MM.1S (cell line): ENCODE results near the gene SPAG17.

Source experiments
- EZH2 ChIP-seq: fragments of 300-600 bp; sonication (generic); optimal IDR thresholded peaks from 2 replicates; pipeline ENCODE3; 2017; ENCODE audit warnings: low read depth, mild to moderate bottlenecking, antibody characterized with exemption, low read length, mixed read lengths
- EZH2phosphoT487 ChIP-seq: fragments of 300-600 bp; sonication (generic); IDR thresholded peaks from 2 replicates; pipeline ENCODE4 v1.6.1; 2018; ENCODE audit warnings: antibody characterized with exemption, low read length

DNA sequence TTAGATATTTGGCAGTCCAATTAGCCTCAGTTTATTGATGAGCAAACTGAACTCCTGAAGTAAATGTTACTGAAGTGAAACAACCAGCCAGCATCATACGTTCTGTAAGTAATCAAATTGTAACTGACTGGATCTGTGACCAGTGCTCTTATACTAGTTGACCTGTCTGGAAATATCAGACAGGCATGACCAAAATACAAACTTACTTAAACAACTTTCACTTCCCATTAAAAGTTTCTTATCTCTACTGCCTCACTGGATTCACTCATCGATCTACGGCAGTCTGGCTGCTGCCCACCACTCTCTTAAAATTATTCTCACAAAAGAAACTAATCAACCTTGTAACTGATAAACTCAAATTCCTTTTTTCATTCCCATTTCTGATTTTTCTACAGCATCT, 199.1 kb downstream of the SPAG17 start:
- no peak for TF ChIP-seq EZH2
- TF ChIP-seq EZH2phosphoT487 = no peak
